IPS DF 6.9 (cell line): ENCODE measurements around the gene CDK5RAP3.
"Not testable (repeated sequence)": the region's sequence is repeated elsewhere in the genome, so short reads cannot be mapped to it uniquely, and the experiment has no call there.

ENCODE experiments used
- DNase-seq: peaks from one replicate; pipeline ENCODE4 v3.0.0-alpha.2; 2013; ENCODE audit warnings: low read depth, low spot score
- H3K27ac ChIP-seq: one replicate; pipeline ENCODE4 v1.5.1; 2013; ENCODE audit warnings: low read length, control low read depth
- H3K27me3 ChIP-seq: 2 replicates; pipeline ENCODE4 v1.6.1; 2013; ENCODE audit warnings: mild to moderate bottlenecking, low read length; ENCODE audit not compliant: control insufficient read depth, insufficient read depth
- H3K36me3 ChIP-seq: 2 replicates; pipeline ENCODE4 v1.6.1; 2013; ENCODE audit warnings: low read length; ENCODE audit not compliant: control insufficient read depth, insufficient read depth
- H3K4me1 ChIP-seq: 2 replicates; pipeline ENCODE4 v1.6.1; 2013; ENCODE audit warnings: low read length; ENCODE audit not compliant: control insufficient read depth, insufficient read depth
- H3K4me3 ChIP-seq: 2 replicates; pipeline ENCODE4 v1.5.1; 2013; ENCODE audit warnings: mild to moderate bottlenecking, low read length
- H3K9me3 ChIP-seq: 2 replicates; pipeline ENCODE4 v1.6.1; 2013; ENCODE audit warnings: low read length, inconsistent platforms; ENCODE audit not compliant: control insufficient read depth, insufficient read depth
- WGBS: extraction: QIAGEN DNeasy Blood & Tissue Kit; methylation state at CpG from one replicate; pipeline ENCODE4 v1.1.7; 2013; ENCODE audit warnings: mixed read lengths, missing lambda C conversion rate; ENCODE audit not compliant: insufficient read length, insufficient coverage; 5-methylcytosine and 5-hydroxymethylcytosine counted together

The CDK5RAP3 gene

GRCh38 chr17:47988445-47988844 is 17.5 kb downstream of the CDK5RAP3 start:
- H3K4me1 ChIP-seq, H3K27me3 ChIP-seq, H3K36me3 ChIP-seq, H3K4me3 ChIP-seq, DNase-seq, H3K27ac ChIP-seq, H3K9me3 ChIP-seq: not testable (repeated sequence)
- WGBS: no CpG with 5 or more reads among the region's 1 CpG

GRCh38 chr17:47989159-47989558 is 18.2 kb downstream of the CDK5RAP3 start:
- Histone ChIP-seq H3K4me3 (no peak overlapping the region), H3K27ac (no peak overlapping the region), H3K27me3 (no peaks in the 10 kb centered on the region), H3K36me3 (no peaks in the 10 kb centered on the region), H3K9me3 (no peaks in the 10 kb centered on the region), H3K4me1 (peaks cover 6% of the 10 kb centered on the region)
- no CpG with 5 or more reads among the region's 10 CpGs for WGBS
- no peak for DNase-seq

GRCh38 chr17:47989700-47990099 is 18.8 kb downstream of the CDK5RAP3 start:
- no peak overlapping the region for H3K4me3 ChIP-seq
- no CpG with 5 or more reads among the region's 1 CpG for WGBS
- no peak for DNase-seq
- H3K36me3 ChIP-seq: no peaks in the 10 kb centered on the region
- peaks cover 8% of the 10 kb centered on the region for H3K4me1 ChIP-seq
- H3K9me3 ChIP-seq: no peaks in the 10 kb centered on the region
- no peaks in the 10 kb centered on the region for H3K27me3 ChIP-seq
- H3K27ac ChIP-seq: no peak overlapping the region

GRCh38 chr17:47990962-47991731 is 20.2 kb downstream of the CDK5RAP3 start:
- peaks cover 14% of the 10 kb centered on the region for H3K4me1 ChIP-seq
- H3K4me3 ChIP-seq: no peak overlapping the region
- no CpG with 5 or more reads among the region's 14 CpGs for WGBS
- DNase-seq: no peak
- H3K36me3 ChIP-seq: no peaks in the 10 kb centered on the region
- no peak overlapping the region for H3K27ac ChIP-seq
- no peaks in the 10 kb centered on the region for H3K27me3 ChIP-seq
- H3K9me3 ChIP-seq: no peaks in the 10 kb centered on the region

- Histone ChIP-seq H3K9me3 (no peaks in the 10 kb centered on the region), H3K27me3 (no peaks in the 10 kb centered on the region), H3K4me1 (peaks cover 14% of the 10 kb centered on the region), H3K27ac (no peak overlapping the region), H3K36me3 (no peaks in the 10 kb centered on the region), H3K4me3 (no peak overlapping the region)
- WGBS: no CpG with 5 or more reads among the region's 4 CpGs
- DNase-seq: no peak
Observed at GRCh38 chr17:47992216-47992615, 21.3 kb downstream of the CDK5RAP3 start.

- DNase-seq: no peak
- Histone ChIP-seq H3K27ac (no peak overlapping the region), H3K27me3 (no peaks in the 10 kb centered on the region), H3K4me3 (no peak overlapping the region), H3K4me1 (peaks cover 13% of the 10 kb centered on the region), H3K36me3 (no peaks in the 10 kb centered on the region), H3K9me3 (no peaks in the 10 kb centered on the region)
- WGBS: no CpG with 5 or more reads among the region's 9 CpGs
Observed at GRCh38 chr17:47993031-47993564, 22.2 kb downstream of the CDK5RAP3 start.

GRCh38 chr17:47993964-47994363 is 23.1 kb downstream of the CDK5RAP3 start:
- no peaks in the 10 kb centered on the region for H3K27me3 ChIP-seq
- no peaks in the 10 kb centered on the region for H3K9me3 ChIP-seq
- no peak for DNase-seq
- WGBS: no CpG with 5 or more reads among the region's 5 CpGs
- H3K4me1 ChIP-seq: peaks cover 13% of the 10 kb centered on the region
- H3K36me3 ChIP-seq: no peaks in the 10 kb centered on the region
- H3K4me3 ChIP-seq: no peak overlapping the region
- H3K27ac ChIP-seq: no peak overlapping the region

GRCh38 chr17:47994724-47995123 is 23.8 kb downstream of the CDK5RAP3 start:
- no peak for DNase-seq
- WGBS: no CpG with 5 or more reads among the region's 4 CpGs
- Histone ChIP-seq H3K9me3 (no peaks in the 10 kb centered on the region), H3K27me3 (no peaks in the 10 kb centered on the region), H3K36me3 (no peaks in the 10 kb centered on the region), H3K4me1 (peaks cover 13% of the 10 kb centered on the region), H3K4me3 (no peak overlapping the region), H3K27ac (no peak overlapping the region)

- Histone ChIP-seq H3K36me3 (no peaks in the 10 kb centered on the region), H3K9me3 (no peaks in the 10 kb centered on the region), H3K4me3 (no peak overlapping the region), H3K27ac (no peak overlapping the region), H3K4me1 (peaks cover 13% of the 10 kb centered on the region), H3K27me3 (no peaks in the 10 kb centered on the region)
- DNase-seq: no peak
- no CpG with 5 or more reads among the region's 13 CpGs for WGBS
Observed at GRCh38 chr17:47995241-47995935, 24.5 kb downstream of the CDK5RAP3 start.

GRCh38 chr17:47996201-47996600 is 25.3 kb downstream of the CDK5RAP3 start:
- H3K9me3 ChIP-seq: no peaks in the 10 kb centered on the region
- no peak overlapping the region for H3K4me3 ChIP-seq
- H3K4me1 ChIP-seq: peaks cover 9% of the 10 kb centered on the region
- WGBS: no CpG with 5 or more reads among the region's 9 CpGs
- H3K36me3 ChIP-seq: no peaks in the 10 kb centered on the region
- no peak for DNase-seq
- no peak overlapping the region for H3K27ac ChIP-seq
- no peaks in the 10 kb centered on the region for H3K27me3 ChIP-seq
